Muscle of back (tissue), 11 donors: Measurements from ENCODE around the gene TOMM40L. TPM values are rescaled to one million over a fixed set of nuclear protein-coding genes. Genes with fewer than 3 reads are reported as not detected.
"Not testable (repeated sequence)": the region's sequence is repeated elsewhere in the genome, so short reads cannot be mapped to it uniquely, and the experiment has no call there.

Experiments
- DNase-seq, 3 donors: peaks; one replicate each; pipeline versions ENCODE4 v3.0.0 to v3.0.0-alpha.2; 2013
- polyA plus RNA-seq, 10 donors: library from polyadenylated mRNA; unstranded; fragments of 120-200 nt; gene quantifications; one replicate each; pipeline ENCODE4 v1.2.1, GENCODE V29; 2013; ENCODE audit not compliant: insufficient read length in 10 of 10

TOMM40L gene
- polyA plus RNA-seq, 10 donors = 8.7 to 11.3 (median 9.4) TPM

DNA sequence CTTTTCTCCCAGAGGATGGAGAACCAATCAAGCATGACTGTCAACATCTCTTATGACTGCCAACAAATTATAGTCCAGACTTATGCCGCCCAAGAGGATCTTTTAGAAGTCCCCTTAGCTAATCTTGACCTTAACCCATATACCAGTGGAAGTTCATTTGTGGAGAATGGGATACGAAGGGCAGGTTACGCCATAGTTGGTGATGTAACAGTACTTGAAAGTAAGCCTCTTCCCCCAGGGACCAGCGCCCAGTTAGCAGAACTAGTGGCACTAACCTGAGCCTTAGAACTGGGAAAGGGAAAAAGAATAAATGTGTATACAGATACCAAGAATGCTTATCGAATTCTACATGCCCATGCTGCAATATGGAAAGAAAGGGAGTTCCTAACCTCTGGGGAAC, 29.4 kb downstream of the TOMM40L start:
- DNase-seq = not testable (repeated sequence)

DNA sequence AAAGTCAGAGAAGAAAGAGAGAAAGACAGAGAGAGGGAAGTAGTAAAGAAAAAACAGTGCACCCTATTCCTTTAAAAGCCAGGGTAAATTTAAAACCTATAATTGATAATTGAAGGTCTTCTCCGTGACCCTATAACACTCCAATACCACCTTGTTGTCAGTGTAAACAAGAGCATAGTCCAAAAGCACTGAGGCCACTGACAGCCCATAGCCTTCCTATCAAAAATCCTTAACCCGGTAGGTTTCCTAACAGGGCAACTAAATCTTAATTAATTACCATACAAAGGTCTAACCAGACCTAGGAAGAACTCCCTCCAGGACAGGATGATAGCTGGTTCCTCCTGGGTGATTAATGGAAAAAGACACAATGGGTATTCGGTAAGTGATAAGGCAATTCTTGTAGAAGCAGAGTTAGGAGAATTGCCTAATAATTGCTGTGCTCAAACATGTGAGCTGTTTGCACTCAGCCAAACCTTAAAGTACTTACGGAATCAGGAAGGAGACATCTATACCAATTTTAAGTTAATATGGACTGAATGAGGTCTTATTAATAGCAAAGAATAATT, 30.2 kb downstream of the TOMM40L start:
- DNase-seq = not testable (repeated sequence)

GRCh38 chr1:161257109-161257508, 31.2 kb downstream of the TOMM40L start:
- not testable (repeated sequence) for DNase-seq

DNA sequence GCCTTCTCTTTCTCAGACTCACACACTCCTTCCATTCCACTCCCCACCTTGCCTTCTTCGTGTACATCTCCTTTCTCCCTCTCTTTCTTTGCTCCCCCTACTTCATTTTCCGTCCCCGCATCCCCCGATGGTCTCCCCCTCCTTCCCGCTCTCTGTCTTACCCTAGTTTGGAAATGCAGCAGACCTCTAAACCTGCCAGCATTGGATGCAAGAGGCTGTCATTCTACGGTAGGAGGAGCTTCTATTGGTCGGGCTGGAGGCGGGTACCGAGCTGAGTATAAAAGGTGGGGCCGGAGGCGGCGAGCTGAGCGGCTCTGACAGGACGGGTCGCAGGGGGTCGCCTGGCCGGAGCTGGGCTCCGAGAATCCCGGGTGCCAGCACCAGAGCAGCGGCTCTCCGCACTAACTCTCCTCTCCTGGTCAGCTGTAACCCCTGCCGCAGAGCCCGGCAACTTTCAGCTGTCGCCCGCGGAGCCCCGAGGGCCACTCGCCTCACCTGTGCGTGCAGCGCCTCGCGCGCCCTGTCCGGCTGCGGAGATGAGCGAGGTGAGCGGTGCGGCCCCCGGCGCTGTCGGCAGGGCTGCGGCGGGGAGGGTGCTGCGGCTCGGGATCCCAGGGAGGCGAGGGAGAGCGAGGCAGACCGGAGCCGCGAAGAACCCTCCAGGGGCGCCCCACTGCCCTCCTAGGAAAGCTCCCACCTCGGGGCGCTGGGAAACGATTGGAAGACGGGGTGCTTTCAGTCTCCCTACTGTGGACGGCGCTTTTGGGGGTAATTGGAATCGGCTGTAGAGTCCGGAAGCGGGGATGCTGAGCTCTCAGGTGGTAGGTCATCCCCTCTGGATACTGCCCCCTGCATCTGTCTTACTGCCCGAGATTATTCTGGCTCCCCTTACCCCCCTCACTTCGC, 32.8 kb downstream of the TOMM40L start, which contains the start of gene PCP4L1:
Gene PCP4L1, plus strand, starts transcription at position 307 of the 906 bp plus-strand sequence. Its CDS starts 230 bp downstream, at position 537.
- peak; percentile 12 to 62 (median 23) for DNase-seq

GRCh38 chr1:161259345-161259702, 33.5 kb downstream of the TOMM40L start:
- DNase-seq = no peak

DNA sequence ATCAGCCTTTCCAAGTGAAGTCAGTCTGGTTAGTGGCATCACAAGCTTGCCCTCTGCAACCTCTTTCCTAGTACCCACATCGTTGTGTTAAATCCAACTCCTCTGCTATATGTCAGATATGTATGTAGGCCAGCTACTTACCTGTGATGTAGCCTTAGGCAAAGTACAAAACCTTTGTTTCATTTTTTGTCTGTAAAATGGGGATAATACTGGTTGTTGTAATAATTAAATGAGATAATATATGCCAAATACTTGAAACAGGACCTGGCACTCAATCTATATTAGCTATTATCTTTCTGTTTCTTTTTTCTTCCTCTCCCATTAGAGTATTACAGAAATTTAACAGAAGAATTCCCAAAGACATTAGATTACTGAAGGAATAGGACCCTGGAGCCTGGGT, 33.9 kb downstream of the TOMM40L start:
- DNase-seq = no peak

- no peak for DNase-seq
These were observed 34.8 kb downstream of the TOMM40L start for GRCh38 chr1:161260376-161261260.

DNA sequence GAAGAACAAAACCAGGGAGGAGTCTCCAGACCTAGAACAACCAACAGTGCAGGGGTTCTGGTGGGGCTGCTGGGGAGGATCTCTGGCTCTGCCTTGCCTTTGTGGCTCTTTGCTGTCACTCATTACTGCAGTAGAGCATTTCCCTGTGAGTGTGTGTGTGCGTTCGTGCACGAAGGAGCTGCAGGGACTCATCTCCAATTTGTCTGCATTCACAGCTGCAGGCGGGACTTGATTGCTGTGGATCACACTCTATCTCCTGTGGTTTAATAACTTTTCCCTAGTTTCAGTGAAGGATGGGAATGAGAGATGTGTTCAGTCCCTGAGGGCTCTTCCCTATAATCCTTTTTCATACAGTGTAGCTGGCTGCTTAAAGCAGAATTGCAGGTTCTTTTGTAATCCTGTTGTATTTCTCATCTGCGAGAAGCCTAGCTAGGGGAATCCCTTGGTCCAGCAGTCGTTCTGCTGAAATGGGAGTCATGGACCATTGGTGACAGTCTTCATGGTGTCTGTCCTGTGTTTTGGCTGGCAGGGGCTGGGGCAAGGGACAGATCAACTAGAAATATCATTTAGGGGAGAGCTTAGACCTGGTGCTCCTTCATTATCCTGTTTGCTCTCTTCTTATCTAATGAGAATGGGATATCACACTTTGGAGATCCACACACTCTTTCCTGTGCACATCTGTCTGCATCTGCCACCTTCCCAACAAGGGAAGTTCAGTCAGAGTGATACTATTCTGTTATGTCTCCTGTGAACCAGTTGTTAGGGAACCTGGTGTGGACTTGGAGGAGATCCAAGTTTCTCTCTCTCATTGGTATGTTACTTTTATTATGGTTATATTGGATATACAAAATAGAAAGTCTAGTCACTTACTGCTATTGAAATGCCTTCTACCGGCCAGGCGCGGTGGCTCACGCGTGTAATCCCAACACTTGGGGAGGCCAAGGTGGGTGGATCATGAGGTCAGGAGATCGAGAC, 35.7 kb downstream of the TOMM40L start:
- no peak for DNase-seq

GRCh38 chr1:161265305-161265704, 39.4 kb downstream of the TOMM40L start:
- DNase-seq = no peak

- DNase-seq = no peak
These were observed 40.3 kb downstream of the TOMM40L start for GRCh38 chr1:161266202-161266601.

- DNase-seq = no peak
These were observed 41.0 kb downstream of the TOMM40L start for GRCh38 chr1:161266836-161267235.

DNA sequence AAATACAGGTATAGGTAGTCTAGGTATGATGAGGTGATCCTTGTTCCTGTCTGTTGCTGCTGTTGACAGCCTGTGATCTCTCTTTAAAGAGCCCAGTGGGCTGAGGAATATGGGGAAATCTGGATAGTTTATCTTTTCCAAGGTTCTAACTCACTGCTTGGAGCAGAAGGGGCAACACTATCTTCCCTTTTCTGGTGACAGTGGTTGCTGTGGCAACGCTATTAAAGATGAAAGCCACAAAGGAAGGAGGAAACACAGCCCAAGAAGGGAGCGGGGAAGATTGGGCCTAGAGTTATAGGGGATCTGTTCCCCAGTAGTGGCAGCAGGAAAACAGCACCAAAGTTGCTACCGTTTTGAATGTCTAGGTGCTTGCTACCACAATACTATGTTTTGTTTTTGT, 41.5 kb downstream of the TOMM40L start:
- DNase-seq = no peak

DNA sequence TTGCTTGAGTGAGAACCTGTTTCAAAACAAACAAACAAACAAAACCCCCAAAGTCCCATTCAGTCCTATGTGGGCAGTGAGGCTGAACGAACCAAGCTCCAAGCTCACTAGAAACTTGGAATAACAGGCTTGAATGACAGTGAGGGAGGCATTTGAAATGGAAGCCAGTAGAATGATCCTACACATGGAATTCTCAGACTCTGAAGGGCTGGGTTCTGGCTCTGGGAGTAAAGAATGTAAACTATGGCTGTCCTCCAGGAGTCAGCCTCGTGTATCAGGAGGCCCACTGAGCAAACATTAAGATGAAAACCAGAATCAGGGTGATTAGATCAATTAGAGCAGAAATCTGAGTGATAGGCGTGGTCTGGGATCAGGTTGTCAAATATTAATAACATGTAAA, 47.5 kb downstream of the TOMM40L start:
- no peak for DNase-seq

- DNase-seq = no peak
These were observed 49.0 kb downstream of the TOMM40L start for GRCh38 chr1:161274874-161275273.

Other genes with a start within 250 kb of the TOMM40L start
- 10 to 100 TPM in 9 of 10 donors, 1 to 10 TPM in 1; 8.2 to 24.1 (median 16.4) TPM for gene F11R, start 204.9 kb upstream of the TOMM40L start, polyA plus RNA-seq
- 10 to 100 TPM; 21.1 to 31.3 (median 25.8) TPM for gene TSTD1, start 187.1 kb upstream of the TOMM40L start, polyA plus RNA-seq
- 10 to 100 TPM; 30.7 to 42.9 (median 34.0) TPM for gene USF1, start 180.1 kb upstream of the TOMM40L start, polyA plus RNA-seq
- 10 to 100 TPM in 1 of 10 donors, 1 to 10 TPM in 9; 2.1 to 12.3 (median 2.7) TPM for gene ARHGAP30, start 156.2 kb upstream of the TOMM40L start, polyA plus RNA-seq
- gene NECTIN4, start 136.5 kb upstream of the TOMM40L start, polyA plus RNA-seq = 1 to 10 TPM in 2 of 10 donors, under 1 TPM in 5, not detected in 3; 0.11 to 8.0 (median 0.18) TPM
- 1 to 10 TPM in 4 of 10 donors, under 1 TPM in 6; 0.43 to 1.8 (median 0.89) TPM for gene KLHDC9, start 127.7 kb upstream of the TOMM40L start, polyA plus RNA-seq
- gene PFDN2, start 108.0 kb upstream of the TOMM40L start, polyA plus RNA-seq = 10 to 100 TPM; 52.6 to 81.9 (median 62.9) TPM
- 10 to 100 TPM; 25.5 to 33.3 (median 29.0) TPM for gene NIT1, start 108.0 kb upstream of the TOMM40L start, polyA plus RNA-seq
- 10 to 100 TPM; 36.0 to 47.4 (median 44.5) TPM for gene DEDD, start 93.4 kb upstream of the TOMM40L start, polyA plus RNA-seq
- gene UFC1, start 72.1 kb upstream of the TOMM40L start, polyA plus RNA-seq = 100 to 1,000 TPM in 5 of 10 donors, 10 to 100 TPM in 5; 93.2 to 118 (median 101) TPM
- gene USP21, start 66.6 kb upstream of the TOMM40L start, polyA plus RNA-seq = 10 to 100 TPM; 24.5 to 33.2 (median 27.3) TPM
- 10 to 100 TPM; 15.2 to 29.1 (median 19.1) TPM for gene PPOX, start 59.6 kb upstream of the TOMM40L start, polyA plus RNA-seq
- 10 to 100 TPM; 18.2 to 29.4 (median 23.3) TPM for gene B4GALT3, start 48.6 kb upstream of the TOMM40L start, polyA plus RNA-seq
- 10 to 100 TPM in 8 of 10 donors, 1 to 10 TPM in 2; 6.8 to 23.6 (median 11.8) TPM for gene ADAMTS4, start 27.0 kb upstream of the TOMM40L start, polyA plus RNA-seq
- 100 to 1,000 TPM; 115 to 160 (median 139) TPM for gene NDUFS2, start 23.7 kb upstream of the TOMM40L start, polyA plus RNA-seq
- gene FCER1G, start 10.8 kb upstream of the TOMM40L start, polyA plus RNA-seq = 10 to 100 TPM; 14.9 to 26.2 (median 19.6) TPM
- 10 to 100 TPM in 1 of 10 donors, 1 to 10 TPM in 1, under 1 TPM in 1, not detected in 7; 0.55 to 10.5 (median 2.2) TPM for gene APOA2, start 2.4 kb upstream of the TOMM40L start, polyA plus RNA-seq
- 1 to 10 TPM in 3 of 10 donors, under 1 TPM in 7; 0.58 to 1.4 (median 0.75) TPM for gene NR1I3, start 12.1 kb downstream of the TOMM40L start, polyA plus RNA-seq
- gene PCP4L1, start 32.7 kb downstream of the TOMM40L start, polyA plus RNA-seq = under 1 TPM; 0.19 to 0.63 (median 0.36) TPM
- 10 to 100 TPM in 9 of 10 donors, 1 to 10 TPM in 1; 9.1 to 17.8 (median 13.0) TPM for gene MPZ, start 83.9 kb downstream of the TOMM40L start, polyA plus RNA-seq
- 100 to 1,000 TPM; 120 to 148 (median 133) TPM for gene SDHC, start 88.3 kb downstream of the TOMM40L start, polyA plus RNA-seq
- gene CFAP126, start 141.8 kb downstream of the TOMM40L start, polyA plus RNA-seq = 1 to 10 TPM in 4 of 10 donors, under 1 TPM in 5, not detected in 1; 0.31 to 2.0 (median 0.50) TPM